ENCODE results near the gene TAS2R38.

DNA sequence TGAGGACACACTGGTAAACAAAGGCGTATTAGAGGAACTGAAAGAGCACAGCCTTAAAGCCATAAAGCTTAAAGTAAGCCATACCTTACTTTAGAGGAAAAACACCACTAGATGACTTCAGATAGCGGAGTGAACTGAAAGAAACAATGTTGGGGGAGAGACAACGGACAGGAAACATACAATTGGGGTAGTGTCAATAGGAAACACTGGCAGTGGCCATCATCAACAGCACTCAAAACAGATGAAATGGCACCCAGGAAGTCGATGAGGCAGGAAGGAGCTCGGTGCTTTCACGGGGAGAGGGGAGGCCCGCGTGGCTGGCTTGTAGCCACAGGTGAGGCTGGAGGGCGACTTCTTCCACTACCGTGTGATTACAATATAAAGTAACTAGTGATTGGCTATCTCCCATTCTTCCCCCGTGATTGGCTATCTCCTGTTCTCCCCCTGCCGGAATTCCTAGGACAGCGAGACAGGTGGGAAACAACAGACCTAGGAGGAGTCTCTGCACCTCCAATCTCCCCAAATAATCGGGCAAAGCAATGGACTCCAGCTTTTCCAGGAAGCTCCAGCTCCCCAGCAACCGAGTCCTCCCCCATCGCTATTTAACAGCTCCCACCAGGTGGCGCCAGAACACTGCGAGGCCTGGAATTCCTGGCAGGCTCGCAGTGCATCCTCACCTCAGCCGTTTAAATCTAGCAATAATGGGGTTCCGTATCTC lies 2.4 kb upstream of the TAS2R38 start:
- no peak for TF ChIP-seq POLR2A (IDR thresholded peaks at IDR 0.05)
- TF ChIP-seq, protein P1, sequence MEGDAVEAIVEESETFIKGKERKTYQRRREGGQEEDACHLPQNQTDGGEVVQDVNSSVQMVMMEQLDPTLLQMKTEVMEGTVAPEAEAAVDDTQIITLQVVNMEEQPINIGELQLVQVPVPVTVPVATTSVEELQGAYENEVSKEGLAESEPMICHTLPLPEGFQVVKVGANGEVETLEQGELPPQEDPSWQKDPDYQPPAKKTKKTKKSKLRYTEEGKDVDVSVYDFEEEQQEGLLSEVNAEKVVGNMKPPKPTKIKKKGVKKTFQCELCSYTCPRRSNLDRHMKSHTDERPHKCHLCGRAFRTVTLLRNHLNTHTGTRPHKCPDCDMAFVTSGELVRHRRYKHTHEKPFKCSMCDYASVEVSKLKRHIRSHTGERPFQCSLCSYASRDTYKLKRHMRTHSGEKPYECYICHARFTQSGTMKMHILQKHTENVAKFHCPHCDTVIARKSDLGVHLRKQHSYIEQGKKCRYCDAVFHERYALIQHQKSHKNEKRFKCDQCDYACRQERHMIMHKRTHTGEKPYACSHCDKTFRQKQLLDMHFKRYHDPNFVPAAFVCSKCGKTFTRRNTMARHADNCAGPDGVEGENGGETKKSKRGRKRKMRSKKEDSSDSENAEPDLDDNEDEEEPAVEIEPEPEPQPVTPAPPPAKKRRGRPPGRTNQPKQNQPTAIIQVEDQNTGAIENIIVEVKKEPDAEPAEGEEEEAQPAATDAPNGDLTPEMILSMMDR (IDR thresholded peaks at IDR 0.05), result peak; percentile 46 to 69 (median 62)
- no peak for TF ChIP-seq EP300 (IDR thresholded peaks at IDR 0.05)
